Neuronal stem cell (in vitro differentiated cells): ENCODE measurements around the gene HJV.

Experiments used
- DNase-seq: peaks from one replicate; pipeline ENCODE4 v3.0.0-alpha.2; 2013; ENCODE audit warnings: low spot score
- H2AFZ ChIP-seq: one replicate; pipeline ENCODE4 v1.6.1; 2013; ENCODE audit warnings: mild to moderate bottlenecking, low read length, inconsistent platforms
- H2AK5ac ChIP-seq: 2 replicates; pipeline ENCODE4 v1.6.1; 2013; ENCODE audit warnings: low read depth, mild to moderate bottlenecking, inconsistent platforms, low read length, moderate library complexity, mixed read lengths
- H2BK120ac ChIP-seq: 2 replicates; pipeline ENCODE4 v1.6.1; 2013; ENCODE audit warnings: low read depth, mild to moderate bottlenecking, inconsistent platforms, low read length, moderate library complexity, mixed read lengths
- H2BK12ac ChIP-seq: one replicate; pipeline ENCODE4 v1.6.1; 2013; ENCODE audit warnings: low read length, inconsistent platforms
- H2BK15ac ChIP-seq: 2 replicates; pipeline ENCODE4 v1.6.1; 2013; ENCODE audit warnings: mild to moderate bottlenecking, low read length, inconsistent platforms, mixed read lengths
- H2BK5ac ChIP-seq: one replicate; pipeline ENCODE4 v1.6.1; 2013; ENCODE audit warnings: inconsistent platforms, mild to moderate bottlenecking, low read length, moderate library complexity
- H3K14ac ChIP-seq: one replicate; pipeline ENCODE4 v1.6.1; 2013; ENCODE audit warnings: low read length, inconsistent platforms
- H3K18ac ChIP-seq: 2 replicates; pipeline ENCODE4 v1.6.1; 2013; ENCODE audit warnings: low read length, inconsistent platforms
- H3K23ac ChIP-seq: 2 replicates; pipeline ENCODE4 v1.6.1; 2013; ENCODE audit warnings: low read depth, mild to moderate bottlenecking, mixed read lengths, low read length, inconsistent platforms; ENCODE audit not compliant: poor library complexity
- H3K27ac ChIP-seq: replicated peaks from 3 replicates; pipeline ENCODE4 v1.5.1; 2013; ENCODE audit warnings: low read length, inconsistent platforms
- H3K27me3 ChIP-seq, 3 experiments: 2 replicates each; pipeline ENCODE4 v1.6.1; 2013; ENCODE audit warnings: low read length in 3 of 3, mild to moderate bottlenecking in 2 of 3, inconsistent platforms in 1 of 3, low read depth in 1 of 3, mixed read lengths in 1 of 3, moderate library complexity in 1 of 3; ENCODE audit not compliant: control insufficient read depth in 3 of 3, insufficient read depth in 3 of 3
- H3K36me3 ChIP-seq, 2 donors: replicated peaks in 1 of 2; 2 replicates each; pipeline ENCODE4 v1.6.1; 2013; ENCODE audit warnings: low read length in 2 of 2; ENCODE audit not compliant: control insufficient read depth in 2 of 2, insufficient read depth in 2 of 2
- H3K4ac ChIP-seq: 2 replicates; pipeline ENCODE4 v1.6.1; 2013; ENCODE audit warnings: inconsistent platforms, mild to moderate bottlenecking, low read length, moderate library complexity
- H3K4me1 ChIP-seq, 2 donors: 1 replicate in 1 of 2; 2 replicates in 1 of 2; pipeline ENCODE4 v1.6.1; 2013; ENCODE audit warnings: low read length in 2 of 2, low read depth in 1 of 2; ENCODE audit not compliant: control insufficient read depth in 2 of 2, insufficient read depth in 1 of 2
- H3K4me2 ChIP-seq: one replicate; pipeline ENCODE4 v1.6.1; 2013; ENCODE audit warnings: mild to moderate bottlenecking, low read length, inconsistent platforms; ENCODE audit not compliant: insufficient read depth, poor library complexity, severe bottlenecking
- H3K4me3 ChIP-seq, 2 donors: 2 replicates each; pipeline ENCODE4 v1.5.1; 2013; ENCODE audit warnings: low read length in 2 of 2, mild to moderate bottlenecking in 2 of 2, inconsistent platforms in 1 of 2, moderate library complexity in 1 of 2
- H3K79me1 ChIP-seq: one replicate; pipeline ENCODE4 v1.6.1; 2013; ENCODE audit warnings: low read depth, mild to moderate bottlenecking, inconsistent platforms, low read length, moderate library complexity
- H3K9ac ChIP-seq: one replicate; pipeline ENCODE4 v1.6.1; 2013; ENCODE audit warnings: mild to moderate bottlenecking, low read depth, low read length, inconsistent platforms; ENCODE audit not compliant: poor library complexity
- H3K9me3 ChIP-seq, 2 donors: replicated peaks in 1 of 2; 2 replicates each; pipeline versions ENCODE3 to v1.6.1; 2013; ENCODE audit warnings: low read length in 2 of 2, mild to moderate bottlenecking in 2 of 2, inconsistent platforms in 1 of 2, low read depth in 1 of 2, mixed read lengths in 1 of 2, moderate library complexity in 1 of 2; ENCODE audit not compliant: control insufficient read depth in 2 of 2, insufficient read depth in 1 of 2
- H4K8ac ChIP-seq: one replicate; pipeline ENCODE4 v1.6.1; 2013; ENCODE audit warnings: low read depth, mild to moderate bottlenecking, inconsistent platforms, low read length, moderate library complexity
- H4K91ac ChIP-seq: one replicate; pipeline ENCODE4 v1.6.1; 2013; ENCODE audit warnings: low read length, low read depth, mild to moderate bottlenecking, inconsistent platforms; ENCODE audit not compliant: poor library complexity
- WGBS, 2 donors: extraction: QIAGEN DNeasy Blood & Tissue Kit; methylation state at CpG; one replicate each; pipeline ENCODE4 v1.1.7; 2013; ENCODE audit warnings: missing lambda C conversion rate in 2 of 2, mixed read lengths in 1 of 2; ENCODE audit not compliant: insufficient read length in 2 of 2, insufficient replicate concordance in 1 of 2; ENCODE audit errors: extremely low coverage in 2 of 2; 5-methylcytosine and 5-hydroxymethylcytosine counted together

HJV gene

GRCh38 chr1:145979746-145980456 lies 41.6 kb downstream of the HJV start:
- peaks cover 9 to 28% of the 10 kb centered on the region in 2 donors for H3K4me1 ChIP-seq
- H3K9me3 ChIP-seq: no peaks in the 10 kb centered on the region
- no peak overlapping the region for H3K18ac ChIP-seq
- H2AK5ac ChIP-seq: no peak overlapping the region
- H2BK120ac ChIP-seq: no peak overlapping the region
- no peak for DNase-seq
- no peak overlapping the region for H2BK5ac ChIP-seq
- H3K27ac ChIP-seq: peak overlapping the region; percentile 0
- no peak overlapping the region for H4K8ac ChIP-seq
- no peak overlapping the region for H2BK15ac ChIP-seq
- no peaks in the 10 kb centered on the region for H3K79me1 ChIP-seq
- no peak overlapping the region for H3K9ac ChIP-seq
- H3K27me3 ChIP-seq: no peaks in the 10 kb centered on the region
- no peak overlapping the region for H3K4me3 ChIP-seq
- H3K14ac ChIP-seq: no peak overlapping the region
- no peak overlapping the region for H2BK12ac ChIP-seq
- no CpG with 5 or more reads among the region's 7 CpGs for WGBS, 2 donors
- H3K36me3 ChIP-seq: no peaks in the 10 kb centered on the region
- H3K4me2 ChIP-seq: no peak overlapping the region
- H3K4ac ChIP-seq: no peak overlapping the region
- no peak overlapping the region for H4K91ac ChIP-seq
- H3K23ac ChIP-seq: no peak overlapping the region
- peak overlapping the region; percentile 7 for H2AFZ ChIP-seq

- no peak overlapping the region for H2BK12ac ChIP-seq
- H2AFZ ChIP-seq: no peak overlapping the region
- peak overlapping the region in 1 of 2 donors; percentile 16 for H3K4me3 ChIP-seq
- H3K27me3 ChIP-seq: no peaks in the 10 kb centered on the region
- H4K91ac ChIP-seq: no peak overlapping the region
- H2BK15ac ChIP-seq: no peak overlapping the region
- peak overlapping the region; percentile 36 for H3K4me2 ChIP-seq
- H3K14ac ChIP-seq: no peak overlapping the region
- no CpG with 5 or more reads among the region's 9 CpGs for WGBS, 2 donors
- H3K23ac ChIP-seq: no peak overlapping the region
- H3K4me1 ChIP-seq: peaks cover 9 to 28% of the 10 kb centered on the region in 2 donors
- H2AK5ac ChIP-seq: no peak overlapping the region
- no peak overlapping the region for H2BK120ac ChIP-seq
- no peaks in the 10 kb centered on the region for H3K79me1 ChIP-seq
- no peak overlapping the region for H2BK5ac ChIP-seq
- peak overlapping the region; percentile 82 for H3K27ac ChIP-seq
- no peak overlapping the region for H3K4ac ChIP-seq
- DNase-seq: peak; percentile 87
- H3K9ac ChIP-seq: no peak overlapping the region
- no peaks in the 10 kb centered on the region for H3K36me3 ChIP-seq
- peak overlapping the region; percentile 26 for H4K8ac ChIP-seq
- no peaks in the 10 kb centered on the region for H3K9me3 ChIP-seq
- peak overlapping the region; percentile 16 for H3K18ac ChIP-seq
Observed at GRCh38 chr1:145978854-145979745, 42.4 kb downstream of the HJV start.

- no peaks in the 10 kb centered on the region for H3K79me1 ChIP-seq
- H2AK5ac ChIP-seq: no peak overlapping the region
- H3K4me1 ChIP-seq: peaks cover 9 to 28% of the 10 kb centered on the region in 2 donors
- H3K23ac ChIP-seq: no peak overlapping the region
- H3K4me3 ChIP-seq: peak overlapping the region in 1 of 2 donors; percentile 16
- no peaks in the 10 kb centered on the region for H3K9me3 ChIP-seq
- no peak overlapping the region for H3K4ac ChIP-seq
- H2BK120ac ChIP-seq: no peak overlapping the region
- no peak overlapping the region for H4K91ac ChIP-seq
- H3K18ac ChIP-seq: no peak overlapping the region
- H4K8ac ChIP-seq: no peak overlapping the region
- no peak overlapping the region for H2BK5ac ChIP-seq
- no peak overlapping the region for H2AFZ ChIP-seq
- no peak overlapping the region for H3K14ac ChIP-seq
- H3K4me2 ChIP-seq: no peak overlapping the region
- no peak overlapping the region for H2BK12ac ChIP-seq
- no peak overlapping the region for H2BK15ac ChIP-seq
- DNase-seq: no peak
- H3K27ac ChIP-seq: no peak overlapping the region
- H3K36me3 ChIP-seq: no peaks in the 10 kb centered on the region
- H3K27me3 ChIP-seq: no peaks in the 10 kb centered on the region
- no peak overlapping the region for H3K9ac ChIP-seq
Observed at GRCh38 chr1:145978471-145978853, 43.1 kb downstream of the HJV start.
